OCI-LY3 (cell line): ENCODE results near the gene ELANE.

Experiments
- H2AFZ ChIP-seq: fragments of 200-600, 300-600 bp; shearing (Covaris generic); 2 replicates; pipeline ENCODE4 v1.6.0; 2014; ENCODE audit warnings: antibody characterized with exemption, low read depth, low read length
- H3K27ac ChIP-seq: fragments of 200-600, 300-600 bp; sonication (generic); 2 replicates; pipeline ENCODE4 v1.5.1; 2014; ENCODE audit warnings: mild to moderate bottlenecking, low read length, moderate library complexity, mixed read lengths
- H3K27me3 ChIP-seq: fragments of 200-600, 300-600 bp; sonication (generic); 2 replicates; pipeline ENCODE4 v1.6.1; 2014; ENCODE audit warnings: low read depth, low read length, mixed read lengths
- H3K36me3 ChIP-seq: fragments of 200-600, 300-600 bp; sonication (generic); replicated peaks from 2 replicates; pipeline ENCODE3; 2014; ENCODE audit warnings: low read depth, low read length, mixed read lengths
- H3K4me1 ChIP-seq: fragments of 300-600, 200-600 bp; sonication (generic); 2 replicates; pipeline ENCODE4 v1.6.1; 2014; ENCODE audit warnings: low read length, mixed read lengths
- H3K4me2 ChIP-seq: fragments of 200-600, 300-600 bp; sonication (generic); 2 replicates; pipeline ENCODE4 v1.6.1; 2014; ENCODE audit warnings: low read length, mixed read lengths
- H3K4me3 ChIP-seq: fragments of 300-600, 200-600 bp; sonication (generic); 2 replicates; pipeline ENCODE4 v1.5.1; 2014; ENCODE audit warnings: antibody characterized with exemption, mild to moderate bottlenecking, low read length, moderate library complexity
- H3K79me2 ChIP-seq: fragments of 300-600, 200-600 bp; shearing (Covaris generic); 2 replicates; pipeline ENCODE4 v1.6.1; 2014; ENCODE audit warnings: mild to moderate bottlenecking, low read length, mixed read lengths
- H3K9ac ChIP-seq: fragments of 300-600, 200-600 bp; shearing (Covaris generic); 2 replicates; pipeline ENCODE4 v1.6.0; 2014; ENCODE audit warnings: mild to moderate bottlenecking, low read length, moderate library complexity
- H3K9me3 ChIP-seq: fragments of 200-600, 300-600 bp; shearing (Covaris generic); 2 replicates; pipeline ENCODE4 v1.6.1; 2014; ENCODE audit warnings: low read length, mixed read lengths; ENCODE audit not compliant: insufficient read depth
- H4K20me1 ChIP-seq: fragments of 200-600, 300-600 bp; sonication (generic); 2 replicates; pipeline ENCODE4 v1.6.1; 2016; ENCODE audit warnings: low read length, mixed read lengths; ENCODE audit not compliant: insufficient read depth
- EZH2phosphoT487 ChIP-seq: fragments of 200-600 bp; shearing (Covaris generic); IDR thresholded peaks from 2 replicates; pipeline ENCODE4 v1.6.1; 2018; ENCODE audit warnings: antibody characterized with exemption, mixed run types, low read depth
- TF ChIP-seq, protein P1 (sequence below): fragments of 200-600, 300-600 bp; sonication (generic); IDR thresholded peaks from 2 replicates; pipeline ENCODE4 v1.5.1; 2014; ENCODE audit warnings: antibody characterized with exemption, low read length, low read depth

The ELANE gene

DNA sequence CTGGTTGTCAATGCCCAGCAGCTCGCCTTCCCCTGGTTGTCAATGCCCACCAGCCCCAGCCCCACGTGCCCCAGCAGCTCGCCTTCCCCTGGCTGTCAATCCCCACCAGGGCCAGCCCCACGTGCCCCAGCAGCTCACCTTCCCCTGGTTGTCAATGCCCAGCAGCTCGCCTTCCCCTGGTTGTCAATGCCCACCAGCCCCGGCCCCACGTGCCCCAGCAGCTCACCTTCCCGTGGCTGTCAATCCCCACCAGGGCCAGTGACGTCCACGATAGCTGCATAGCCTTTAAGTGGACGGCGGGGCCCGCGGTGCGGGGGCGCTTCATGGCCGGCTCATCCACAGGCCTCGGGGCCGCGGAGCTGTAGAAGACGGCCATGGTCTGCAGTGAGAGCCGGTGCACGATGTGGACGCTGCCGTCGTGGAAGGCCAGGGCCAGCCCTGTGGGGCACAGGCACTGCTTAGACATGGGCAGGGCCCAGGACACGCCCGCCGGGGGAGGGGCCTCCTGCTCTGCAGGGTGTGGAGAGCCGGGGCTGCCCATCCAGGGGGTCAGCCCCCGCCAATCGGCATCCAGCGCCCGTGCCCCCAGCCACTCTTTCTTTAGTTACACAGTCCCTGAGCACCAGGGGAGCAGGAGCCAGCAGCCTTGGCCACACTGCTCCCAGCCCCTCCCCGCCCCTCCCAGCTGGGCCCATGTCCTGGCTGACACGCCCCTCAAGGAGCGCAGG, 27.8 kb downstream of the ELANE start:
- Histone ChIP-seq H3K4me1 (no peaks in the 10 kb centered on the region), H3K27me3 (no peaks in the 10 kb centered on the region), H3K27ac (no peak overlapping the region), H2AFZ (no peak overlapping the region), H4K20me1 (0 out of 2 replicates have a peak, but pooled peaks cover 6% of the 10 kb centered on the region), H3K79me2 (no peaks in the 10 kb centered on the region), H3K4me3 (no peak overlapping the region), H3K4me2 (no peak overlapping the region), H3K9ac (no peak overlapping the region), H3K9me3 (no peaks in the 10 kb centered on the region), H3K36me3 (peaks cover 36% of the 10 kb centered on the region)
- TF ChIP-seq, protein P1, sequence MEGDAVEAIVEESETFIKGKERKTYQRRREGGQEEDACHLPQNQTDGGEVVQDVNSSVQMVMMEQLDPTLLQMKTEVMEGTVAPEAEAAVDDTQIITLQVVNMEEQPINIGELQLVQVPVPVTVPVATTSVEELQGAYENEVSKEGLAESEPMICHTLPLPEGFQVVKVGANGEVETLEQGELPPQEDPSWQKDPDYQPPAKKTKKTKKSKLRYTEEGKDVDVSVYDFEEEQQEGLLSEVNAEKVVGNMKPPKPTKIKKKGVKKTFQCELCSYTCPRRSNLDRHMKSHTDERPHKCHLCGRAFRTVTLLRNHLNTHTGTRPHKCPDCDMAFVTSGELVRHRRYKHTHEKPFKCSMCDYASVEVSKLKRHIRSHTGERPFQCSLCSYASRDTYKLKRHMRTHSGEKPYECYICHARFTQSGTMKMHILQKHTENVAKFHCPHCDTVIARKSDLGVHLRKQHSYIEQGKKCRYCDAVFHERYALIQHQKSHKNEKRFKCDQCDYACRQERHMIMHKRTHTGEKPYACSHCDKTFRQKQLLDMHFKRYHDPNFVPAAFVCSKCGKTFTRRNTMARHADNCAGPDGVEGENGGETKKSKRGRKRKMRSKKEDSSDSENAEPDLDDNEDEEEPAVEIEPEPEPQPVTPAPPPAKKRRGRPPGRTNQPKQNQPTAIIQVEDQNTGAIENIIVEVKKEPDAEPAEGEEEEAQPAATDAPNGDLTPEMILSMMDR: no peak
- TF ChIP-seq EZH2phosphoT487: no peak

DNA sequence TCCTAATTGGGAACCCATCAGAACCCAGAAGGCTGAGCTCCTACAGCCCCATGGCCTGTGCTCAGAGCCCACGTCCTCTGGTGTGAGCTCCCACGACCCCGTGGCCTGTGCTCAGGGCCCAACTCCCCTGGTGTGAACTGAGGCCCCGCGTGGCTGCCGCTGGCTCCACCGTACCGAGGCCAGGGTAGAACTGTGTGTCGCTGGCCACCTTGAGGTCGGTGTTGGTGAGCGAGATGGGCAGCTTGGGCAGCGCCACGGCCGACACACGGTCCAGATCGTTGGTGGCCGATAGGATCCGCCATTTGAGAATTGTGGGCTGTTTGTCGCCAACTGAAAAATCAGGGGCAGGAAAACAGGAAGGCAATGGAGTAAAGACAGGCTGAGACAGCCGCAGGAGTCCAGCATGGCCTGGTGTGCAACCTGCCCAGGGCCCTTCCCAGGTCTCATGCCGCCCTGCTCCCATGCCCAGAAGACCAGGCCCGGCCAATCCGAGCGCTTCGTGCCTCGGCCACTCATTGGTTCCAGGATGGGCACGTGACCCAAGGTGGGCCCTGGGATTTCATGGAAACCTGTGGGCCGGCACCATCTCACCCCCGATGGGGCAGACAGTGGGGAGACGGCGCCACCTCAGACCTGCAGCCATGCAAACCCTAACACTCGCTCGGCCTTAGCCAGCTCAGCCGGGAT, 29.4 kb downstream of the ELANE start:
- Histone ChIP-seq H3K36me3 (peaks cover 47% of the 10 kb centered on the region), H4K20me1 (0 out of 2 replicates have a peak, but pooled peaks cover 6% of the 10 kb centered on the region), H3K9me3 (no peaks in the 10 kb centered on the region), H3K27ac (no peak overlapping the region), H3K4me1 (no peaks in the 10 kb centered on the region), H3K4me2 (no peak overlapping the region), H2AFZ (no peak overlapping the region), H3K79me2 (no peaks in the 10 kb centered on the region), H3K27me3 (no peaks in the 10 kb centered on the region), H3K4me3 (no peak overlapping the region), H3K9ac (no peak overlapping the region)
- no peak for TF ChIP-seq EZH2phosphoT487

DNA sequence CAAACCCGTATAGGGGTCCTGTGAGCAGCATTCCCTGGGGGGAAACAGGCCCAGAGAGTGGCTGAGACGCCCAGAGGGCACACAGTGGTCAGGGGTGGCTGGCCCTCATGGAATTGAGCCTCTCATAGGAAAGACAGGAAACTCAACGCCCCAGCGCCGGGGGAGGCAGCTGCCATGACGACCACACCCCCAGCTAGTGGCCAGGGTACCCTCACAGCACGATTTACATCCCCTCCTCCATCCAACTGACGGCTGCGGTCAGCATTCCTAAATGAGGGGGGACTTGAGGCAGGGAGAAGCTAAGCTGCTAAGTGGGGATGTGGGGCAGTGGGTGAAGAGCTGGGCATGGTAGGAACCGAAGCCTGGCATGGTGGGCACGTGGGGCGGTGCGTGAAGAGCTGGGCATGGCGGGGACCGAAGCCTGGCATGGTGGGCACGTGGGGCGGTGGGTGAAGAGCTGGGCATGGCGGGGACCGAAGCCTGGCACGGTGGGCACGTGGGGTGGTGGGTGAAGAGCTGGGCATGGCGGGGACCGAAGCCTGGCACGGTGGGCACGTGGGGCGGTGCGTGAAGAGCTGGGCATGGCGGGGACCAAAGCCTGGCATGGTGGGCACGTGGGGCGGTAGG, 30.9 kb downstream of the ELANE start:
- H3K36me3 ChIP-seq: peaks cover 50% of the 10 kb centered on the region
- no peak for TF ChIP-seq EZH2phosphoT487
- TF ChIP-seq, protein P1: no peak
- no peak overlapping the region for H3K27ac ChIP-seq
- H3K9ac ChIP-seq: no peak overlapping the region
- no peaks in the 10 kb centered on the region for H3K27me3 ChIP-seq
- H3K79me2 ChIP-seq: no peaks in the 10 kb centered on the region
- no peak overlapping the region for H2AFZ ChIP-seq
- no peak overlapping the region for H3K4me3 ChIP-seq
- no peak overlapping the region for H3K4me2 ChIP-seq
- H3K9me3 ChIP-seq: no peaks in the 10 kb centered on the region
- H3K4me1 ChIP-seq: no peaks in the 10 kb centered on the region
- 0 out of 2 replicates have a peak, but pooled peaks cover 6% of the 10 kb centered on the region for H4K20me1 ChIP-seq

DNA sequence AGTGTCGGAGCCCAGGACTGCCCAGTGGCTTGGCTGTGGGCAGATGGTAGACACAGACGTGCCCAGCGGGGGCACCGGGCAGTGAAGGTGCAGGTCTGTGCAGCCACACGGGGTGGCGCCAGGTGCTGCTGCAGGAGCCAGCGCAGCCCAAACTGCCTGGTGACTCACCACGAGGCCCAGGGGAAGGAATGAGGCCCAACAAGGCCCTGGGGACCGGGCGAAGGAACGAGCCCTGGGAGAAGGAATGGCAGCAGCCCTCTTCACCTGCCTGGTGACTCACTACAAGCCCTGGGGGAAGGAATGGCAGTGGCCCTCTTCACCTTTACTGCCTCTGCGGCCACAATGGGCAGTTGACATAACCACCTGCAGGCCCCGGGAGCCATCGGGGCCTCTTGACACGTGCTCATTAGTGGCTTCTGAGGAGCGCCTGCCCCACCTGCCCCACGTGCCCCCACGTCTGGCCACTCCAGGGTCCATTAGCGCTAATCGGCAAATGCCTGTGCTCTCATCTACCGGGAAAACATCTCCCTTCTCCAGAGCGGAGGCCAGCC, 31.6 kb downstream of the ELANE start:
- TF ChIP-seq EZH2phosphoT487: no peak
- TF ChIP-seq, protein P1: no peak
- no peaks in the 10 kb centered on the region for H3K4me1 ChIP-seq
- no peaks in the 10 kb centered on the region for H3K79me2 ChIP-seq
- no peaks in the 10 kb centered on the region for H3K9me3 ChIP-seq
- no peak overlapping the region for H3K27ac ChIP-seq
- H3K4me2 ChIP-seq: no peak overlapping the region
- no peaks in the 10 kb centered on the region for H3K27me3 ChIP-seq
- no peak overlapping the region for H3K4me3 ChIP-seq
- H2AFZ ChIP-seq: no peak overlapping the region
- peaks cover 54% of the 10 kb centered on the region for H3K36me3 ChIP-seq
- no peak overlapping the region for H3K9ac ChIP-seq
- 0 out of 2 replicates have a peak, but pooled peaks cover 6% of the 10 kb centered on the region for H4K20me1 ChIP-seq
